Mesangial cell (primary cell): ENCODE results near the gene KCNA2. TPM values are rescaled to one million over a fixed set of nuclear protein-coding genes. Genes with fewer than 3 reads are reported as not detected.

Source experiments
- total RNA-seq: library from RNA; depleted of rRNA; stranded (reverse); fragments of >200 nt; gene quantifications from 2 replicates; pipeline ENCODE4 v1.2.3, GENCODE V29; 2015

The KCNA2 gene
- total RNA-seq: under 0.01 TPM in 1 of 2 replicates, not detected in the other

GRCh38 chr1:110605901-110606656 is at the start of gene KCNA2:
KCNA2 (minus strand) TSS chr1:110606358; CDS start chr1:110604782, 1,576 bp downstream.

Other genes starting within 250 kb of the KCNA2 start
- gene SLC16A4, start 215.3 kb downstream of the KCNA2 start, total RNA-seq: 5.2 and 29.3 TPM in 2 replicates
- gene LAMTOR5, start 198.7 kb downstream of the KCNA2 start, total RNA-seq: 118 and 123 TPM in 2 replicates
- not detected in 2 replicates for gene PROK1, start 155.2 kb downstream of the KCNA2 start, total RNA-seq
- gene KCNA10, start 87.2 kb downstream of the KCNA2 start, total RNA-seq: not detected in 2 replicates
- not detected in 2 replicates for gene KCNA3, start 68.6 kb upstream of the KCNA2 start, total RNA-seq